Measurements from ENCODE around the gene WDFY2.

The WDFY2 gene

GRCh38 chr13:51717786-51718398, 133.6 kb downstream of the WDFY2 start:
- DNase-seq: no peak

DNA sequence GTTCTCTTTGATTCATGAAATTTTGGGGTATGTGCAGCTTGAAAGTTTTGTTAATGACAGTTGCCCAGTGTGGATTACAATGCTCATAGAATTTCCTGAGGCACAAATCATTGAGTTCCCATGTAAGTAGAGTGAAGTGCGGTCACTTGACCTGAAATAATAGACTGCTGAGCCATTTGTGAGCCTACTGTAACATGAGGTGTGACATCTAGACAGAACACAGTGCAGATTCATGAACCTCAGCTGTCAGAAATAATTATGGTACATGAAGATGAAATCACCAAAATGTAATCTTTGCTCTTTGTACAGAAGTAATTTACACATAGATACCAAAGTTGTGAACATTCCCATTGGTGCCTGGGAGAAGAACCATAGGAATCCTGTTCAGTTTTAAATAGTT, 135.1 kb downstream of the WDFY2 start:
- DNase-seq: no peak

GRCh38 chr13:51721496-51721895, 137.2 kb downstream of the WDFY2 start:
- no peak for DNase-seq

- no peak for DNase-seq
Observed at GRCh38 chr13:51723529-51723928, 139.3 kb downstream of the WDFY2 start.

DNA sequence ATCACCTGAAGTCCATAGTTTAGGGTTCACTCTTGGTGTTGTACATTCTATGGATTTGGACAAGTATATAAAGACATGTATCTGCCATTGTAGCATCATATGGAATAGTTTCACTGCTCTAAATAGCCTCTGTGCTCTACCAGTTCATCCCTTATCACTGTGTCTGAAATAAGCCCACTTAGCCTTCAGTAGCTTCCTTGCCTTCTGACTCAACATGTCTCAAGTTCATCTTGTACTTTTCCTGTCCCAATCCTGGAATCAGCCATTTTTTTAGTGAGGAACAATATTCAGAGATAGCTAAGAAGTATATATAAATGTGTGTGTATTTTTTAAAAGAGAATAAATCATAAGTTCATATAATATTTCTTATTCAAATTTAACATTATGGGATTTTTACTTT, 140.5 kb downstream of the WDFY2 start:
- DNase-seq: no peak

- no peak for DNase-seq
Observed at GRCh38 chr13:51726446-51727193, 142.4 kb downstream of the WDFY2 start.

DNA sequence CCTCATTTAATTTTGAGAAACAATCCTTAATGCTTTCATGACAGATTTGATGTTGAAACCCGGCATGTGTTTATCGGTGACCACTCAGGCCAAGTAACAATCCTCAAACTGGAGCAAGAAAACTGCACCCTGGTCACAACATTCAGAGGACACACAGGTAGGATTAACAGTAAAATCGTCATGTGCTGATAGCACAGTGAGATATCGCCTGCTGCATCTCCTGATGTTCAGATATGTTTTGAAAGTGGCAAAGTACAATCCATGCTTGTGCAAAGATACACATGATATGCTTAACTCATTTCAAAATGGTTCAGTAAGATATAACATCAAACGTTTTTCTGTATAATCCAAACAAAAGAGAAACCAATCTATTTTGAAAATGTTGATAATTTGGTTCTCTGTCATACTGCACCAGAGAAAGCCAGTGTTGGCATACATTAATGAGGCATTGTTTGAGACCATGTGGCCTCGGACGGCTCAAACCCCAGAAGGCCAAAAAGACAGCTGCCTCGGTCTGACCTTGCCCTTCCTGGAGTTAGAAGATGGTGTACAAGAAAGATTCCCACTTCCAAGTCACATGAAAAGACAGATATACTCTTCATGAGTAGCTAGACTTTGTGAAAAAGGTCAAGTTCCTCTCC, 143.5 kb downstream of the WDFY2 start:
- no peak for DNase-seq

GRCh38 chr13:51728275-51728673, 144.0 kb downstream of the WDFY2 start:
- no peak for DNase-seq

GRCh38 chr13:51728972-51729371, 144.7 kb downstream of the WDFY2 start:
- DNase-seq: no peak

DNA sequence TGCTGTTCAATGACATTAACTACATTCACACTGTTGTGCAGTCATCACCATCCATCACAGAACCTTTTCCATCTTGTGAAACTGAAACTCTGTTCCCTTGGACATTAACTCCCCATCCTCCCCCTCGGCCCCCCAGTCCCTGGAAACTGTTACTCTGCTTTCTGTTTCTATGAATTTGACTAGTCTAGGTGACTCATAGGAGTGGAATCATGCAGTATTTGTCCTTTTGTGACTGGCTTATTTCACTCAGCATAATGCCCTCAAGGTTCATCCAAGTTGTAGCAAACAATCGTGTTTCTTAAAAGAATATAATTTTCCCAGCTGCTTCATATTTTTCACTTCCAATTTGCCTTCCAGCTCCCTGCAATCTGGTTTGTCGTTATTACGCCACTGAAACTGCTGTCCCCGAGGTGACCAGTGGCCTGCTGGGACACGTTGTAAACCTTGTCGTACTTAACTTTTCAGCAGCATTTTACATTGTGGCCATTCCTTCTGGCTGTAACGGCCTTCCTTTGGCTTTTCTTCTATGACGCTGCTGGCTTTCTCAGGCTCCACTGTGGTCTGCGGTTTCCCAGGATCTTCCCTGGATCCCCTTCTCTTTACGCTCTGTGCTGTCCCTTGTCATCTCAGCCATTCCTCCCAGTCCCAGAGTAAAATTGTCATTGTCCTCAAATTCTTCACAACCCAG, 145.7 kb downstream of the WDFY2 start:
- no peak for DNase-seq

DNA sequence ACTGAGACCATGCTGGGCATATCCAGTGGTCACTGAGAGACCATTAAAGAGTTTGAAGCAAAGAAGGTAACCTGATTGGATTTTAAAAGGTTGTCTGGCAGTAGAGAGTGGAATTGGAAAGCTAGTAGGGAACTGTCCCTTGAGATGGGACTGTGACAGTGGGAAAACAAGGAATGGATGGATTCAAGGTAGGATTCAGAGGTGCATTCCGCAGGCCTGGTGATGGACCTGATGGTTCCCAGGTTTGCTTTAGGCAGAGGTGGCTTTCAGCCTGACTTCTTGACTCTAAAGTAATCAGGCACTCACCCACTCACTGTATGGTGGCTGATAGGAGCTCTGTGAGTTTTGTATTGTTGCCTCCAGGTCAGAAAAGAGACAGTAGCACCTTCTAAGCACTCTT, 146.7 kb downstream of the WDFY2 start:
- no peak for DNase-seq

GRCh38 chr13:51731759-51732158, 147.5 kb downstream of the WDFY2 start:
- no peak for DNase-seq

- DNase-seq: no peak
Observed at GRCh38 chr13:51733374-51734298, 149.4 kb downstream of the WDFY2 start.

DNA sequence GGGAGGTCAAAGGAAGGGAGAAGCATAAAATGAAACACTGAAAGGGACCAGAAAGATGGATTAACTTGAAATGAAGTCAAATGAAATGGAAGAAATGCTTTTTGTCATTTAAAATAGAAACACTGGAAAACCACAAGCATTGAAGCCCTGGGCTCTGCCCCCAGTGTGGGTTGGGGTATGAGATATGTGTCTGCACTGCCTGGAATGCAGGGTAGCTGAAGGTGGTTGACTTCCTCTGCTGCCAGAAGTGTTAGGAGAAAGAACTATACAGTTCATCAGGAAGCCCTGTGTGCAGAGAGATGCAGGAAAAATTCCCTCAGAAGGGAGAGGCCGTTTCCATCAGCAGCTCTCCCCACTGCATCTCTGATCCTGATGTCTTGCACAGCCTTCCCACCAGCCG, 150.5 kb downstream of the WDFY2 start:
- no peak for DNase-seq

- DNase-seq: no peak
Observed at GRCh38 chr13:51737609-51738008, 153.3 kb downstream of the WDFY2 start.

DNA sequence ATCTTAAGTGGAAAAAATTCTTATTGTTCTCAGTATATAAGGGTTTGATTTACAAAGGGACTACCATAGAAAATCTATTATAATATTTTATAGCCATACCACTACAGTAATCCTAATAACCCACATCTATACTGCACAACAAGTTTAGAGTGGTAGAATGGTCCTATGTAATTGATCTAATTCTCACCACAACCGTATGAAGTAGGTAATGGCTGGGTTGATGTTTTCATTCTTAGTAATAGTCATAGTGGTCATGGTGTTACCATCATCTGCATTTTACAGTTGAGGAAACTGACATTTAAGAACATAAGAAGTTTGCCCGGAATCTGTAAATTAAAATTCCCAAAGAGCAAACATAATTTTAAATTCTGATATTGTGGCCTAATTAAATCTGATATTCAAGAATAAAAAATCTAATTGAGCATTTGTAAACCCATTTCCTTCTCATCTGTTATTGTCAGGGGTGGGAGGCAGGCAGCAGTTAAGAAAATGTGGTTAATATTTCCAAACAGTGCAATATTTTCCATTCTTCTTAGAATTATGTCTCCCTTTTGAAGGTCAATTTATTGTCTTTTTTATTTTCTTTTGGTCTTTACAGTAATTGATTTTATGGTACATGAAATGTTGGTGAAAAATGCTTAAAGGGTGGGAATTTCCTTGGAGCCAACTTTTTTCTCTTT, 154.1 kb downstream of the WDFY2 start:
- no peak for DNase-seq

DNA sequence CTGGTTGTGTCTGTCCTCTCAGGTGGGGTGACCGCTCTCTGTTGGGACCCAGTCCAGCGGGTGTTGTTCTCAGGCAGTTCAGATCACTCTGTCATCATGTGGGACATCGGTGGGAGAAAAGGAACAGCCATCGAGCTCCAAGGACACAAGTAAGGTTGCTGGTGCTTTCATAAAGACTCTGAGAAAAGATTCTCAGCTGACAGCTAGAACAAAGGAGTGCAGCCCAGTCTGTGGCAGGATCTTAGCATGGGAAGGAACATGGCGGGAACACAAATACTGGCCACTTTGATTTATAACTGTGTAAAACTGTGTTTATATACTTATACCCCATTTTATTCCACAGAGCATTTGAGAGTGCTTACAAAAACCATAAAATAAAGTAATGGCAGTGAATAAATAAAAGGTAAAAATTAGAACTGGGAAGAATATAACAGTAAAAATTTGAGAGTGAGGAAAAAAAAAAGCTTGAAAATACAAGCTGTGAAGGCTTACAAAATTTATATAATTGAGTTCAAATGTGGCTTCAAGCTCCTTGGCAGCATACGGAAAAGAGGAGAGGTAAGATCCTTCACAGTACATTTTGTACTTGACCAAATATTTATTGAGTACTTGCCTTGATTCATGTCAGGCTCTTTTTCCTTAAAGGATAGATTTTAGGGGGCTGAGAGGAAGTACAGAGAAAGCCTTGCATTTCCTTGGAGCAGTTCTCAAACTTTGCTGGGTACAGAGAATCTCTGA, 154.9 kb downstream of the WDFY2 start:
- no peak for DNase-seq

- DNase-seq: no peak
Observed at GRCh38 chr13:51740698-51741097, 156.4 kb downstream of the WDFY2 start.

GRCh38 chr13:51742031-51742430, 157.8 kb downstream of the WDFY2 start:
- DNase-seq: no peak

DNA sequence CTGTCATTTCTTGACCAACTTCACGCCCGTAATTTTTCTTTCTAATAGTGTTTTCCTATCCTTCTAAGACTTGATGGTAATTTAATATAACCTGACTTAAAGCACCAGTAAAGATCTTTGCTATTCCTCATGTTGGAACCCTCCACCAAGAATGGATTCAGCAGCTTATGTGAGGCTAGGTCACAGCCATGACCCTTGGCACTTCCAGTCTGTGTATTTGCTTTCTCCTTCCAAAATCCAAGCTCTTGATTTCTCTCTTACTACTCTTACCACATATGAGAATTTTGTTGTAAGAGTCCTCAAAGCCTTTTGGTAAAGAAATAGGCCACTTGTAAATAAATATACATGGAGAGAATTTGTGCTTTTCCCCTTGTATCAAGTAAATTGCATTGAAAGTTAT, 158.3 kb downstream of the WDFY2 start:
- DNase-seq: no peak

GRCh38 chr13:51745243-51745642, 161.0 kb downstream of the WDFY2 start:
- DNase-seq: no peak

All from 8988T (cell line).